A549 (cell line): ENCODE results near the gene BCAP31. TPM values are rescaled to one million over a fixed set of nuclear protein-coding genes. Genes with fewer than 3 reads are reported as not detected.

ENCODE experiments used
- ATAC-seq, 2 experiments: fragments of 200-7000 bp in 1 of 2; fragments of >200 bp in 1 of 2; cut with Nextera tagmentation in 1 of 2; cut with Tn5 transposase in 1 of 2; 3 replicates each; pipeline versions ENCODE4 v1.8.0 to v1.9.1; 2018 to 2020; ENCODE audit warnings: mild to moderate bottlenecking in 1 of 2, moderate library complexity in 1 of 2
- CTCF ChIA-PET: fragments of 300-600 bp; sonication (Branson Sonifier 250); formaldehyde crosslinking; extraction: SDS; loops from one replicate; lab custom pipeline; 2021; ENCODE audit warnings: antibody characterized with exemption, inconsistent platforms; lab: Yijun Ruan, JAX
- POLR2A ChIA-PET: fragments of 350-600 bp; formaldehyde crosslinking; extraction: SDS; loops from one replicate; lab custom pipeline; 2021; ENCODE audit warnings: antibody characterized with exemption, inconsistent platforms; lab: Yijun Ruan, JAX
- DNase-seq, 2 experiments: peaks; one replicate each; pipeline versions ENCODE4 v3.0.0 to v3.0.0-alpha.2; 2011 to 2016; ENCODE audit warnings: low read depth in 1 of 2, low spot score in 1 of 2
- FAIRE-seq: peaks from 2 replicates; lab custom pipeline; 2011; peaks lifted over from hg19 to GRCh38; lab: Jason Lieb, UNC
- H3K27ac ChIP-seq, 2 experiments: fragments of >200 bp; sonication (Bioruptor Twin); formaldehyde crosslinking; 3 replicates each; pipeline ENCODE4 v1.5.1; 2016 to 2017
- H3K4me1 ChIP-seq: fragments of >200 bp; sonication (Bioruptor Twin); formaldehyde crosslinking; 3 replicates; pipeline ENCODE4 v1.6.1; 2016
- H3K4me2 ChIP-seq: fragments of >200 bp; sonication (Bioruptor Twin); formaldehyde crosslinking; 3 replicates; pipeline ENCODE4 v1.6.1; 2016
- H3K4me3 ChIP-seq: fragments of >200 bp; sonication (Bioruptor Twin); formaldehyde crosslinking; 3 replicates; pipeline ENCODE4 v1.5.1; 2016
- H3K9me3 ChIP-seq: fragments of >200 bp; sonication (Bioruptor Twin); formaldehyde crosslinking; 3 replicates; pipeline ENCODE4 v1.6.1; 2016
- CEBPB ChIP-seq, 2 experiments: fragments of >200 bp in 1 of 2; sonication (Bioruptor Twin) in 1 of 2; formaldehyde crosslinking in 1 of 2; IDR thresholded peaks; 2 replicates each; pipeline ENCODE4 v1.6.1; 2012 to 2016
- CHD2 ChIP-seq: fragments of 150-350 bp; IDR thresholded peaks from 2 replicates; pipeline ENCODE4 v1.6.1; 2014; ENCODE audit warnings: low read length; ENCODE audit not compliant: partially characterized antibody
- CTCF ChIP-seq: fragments of >200 bp; sonication (Bioruptor Twin); formaldehyde crosslinking; IDR thresholded peaks from 3 replicates; pipeline ENCODE4 v1.5.1; 2016
- E2F6 ChIP-seq: IDR thresholded peaks from 2 replicates; pipeline ENCODE4 v1.6.1; 2012; ENCODE audit warnings: low read depth, borderline replicate concordance
- EHMT2 ChIP-seq: fragments of 200-600 bp; sonication (generic); IDR thresholded peaks from 2 replicates; pipeline ENCODE4 v1.6.1; 2016; ENCODE audit warnings: antibody characterized with exemption, low read depth, mild to moderate bottlenecking, moderate library complexity
- ESRRA ChIP-seq: fragments of 150-350 bp; IDR thresholded peaks from 2 replicates; pipeline ENCODE4 v1.6.1; 2014; ENCODE audit warnings: mild to moderate bottlenecking, low read length, borderline replicate concordance
- FOSB ChIP-seq: fragments of 250-450 bp; sonication (Bioruptor Pico); IDR thresholded peaks from 2 replicates; pipeline ENCODE4 v1.5.0; 2020; ENCODE audit warnings: mild to moderate bottlenecking, moderate library complexity
- FOXS1 ChIP-seq: fragments of 250-450 bp; sonication (Bioruptor Pico); IDR thresholded peaks from 2 replicates; pipeline ENCODE4 v1.5.0; 2020; ENCODE audit warnings: mild to moderate bottlenecking, moderate library complexity
- GATA3 ChIP-seq: IDR thresholded peaks from 2 replicates; pipeline ENCODE4 v1.6.1; 2012; ENCODE audit warnings: borderline replicate concordance
- HMGXB4 ChIP-seq: fragments of 250-450 bp; sonication (Bioruptor Pico); IDR thresholded peaks from 2 replicates; pipeline ENCODE4 v1.5.0; 2021; ENCODE audit warnings: mild to moderate bottlenecking, moderate library complexity, borderline replicate concordance
- HOXB13 ChIP-seq: fragments of 250-450 bp; sonication (Bioruptor Pico); IDR thresholded peaks from 2 replicates; pipeline ENCODE4 v1.5.0; 2020; ENCODE audit warnings: low read depth, mild to moderate bottlenecking, moderate library complexity
- HOXB5 ChIP-seq: fragments of 250-450 bp; sonication (Bioruptor Pico); IDR thresholded peaks from 2 replicates; pipeline ENCODE4 v1.5.0; 2020; ENCODE audit warnings: mild to moderate bottlenecking, moderate library complexity
- JUN ChIP-seq, 2 experiments: fragments of >200 bp; sonication (Bioruptor Twin); formaldehyde crosslinking; IDR thresholded peaks; 2 replicates in 1 of 2; 3 replicates in 1 of 2; pipeline ENCODE4 v1.6.1; 2016 to 2017
- JUNB ChIP-seq: fragments of >200 bp; sonication (Bioruptor Twin); formaldehyde crosslinking; IDR thresholded peaks from 2 replicates; pipeline ENCODE4 v1.6.1; 2016
- MAZ ChIP-seq: fragments of 150-350 bp; IDR thresholded peaks from 2 replicates; pipeline ENCODE4 v1.6.1; 2014; ENCODE audit warnings: antibody characterized with exemption, low read depth, low read length, borderline replicate concordance
- NFE2L2 ChIP-seq: fragments of 150-350 bp; conservative IDR thresholded peaks from 2 replicates; pipeline ENCODE4 v1.6.1; 2014; ENCODE audit warnings: low read length
- NPAS2 ChIP-seq: fragments of 250-450 bp; sonication (Bioruptor Pico); IDR thresholded peaks from 2 replicates; pipeline ENCODE4 v1.8.0; 2022; ENCODE audit warnings: mild to moderate bottlenecking, moderate library complexity, borderline replicate concordance
- NR3C1 ChIP-seq: fragments of >200 bp; sonication (Bioruptor Twin); formaldehyde crosslinking; IDR thresholded peaks from 3 replicates; pipeline ENCODE4 v1.6.1; 2017
- POLR2A ChIP-seq: IDR thresholded peaks from 2 replicates; pipeline ENCODE4 v1.6.1; 2012; ENCODE audit warnings: mild to moderate bottlenecking, low read length
- POLR2AphosphoS2 ChIP-seq: conservative IDR thresholded peaks from 2 replicates; pipeline ENCODE4 v1.6.1; 2012; ENCODE audit warnings: low read length, improper control_type of control experiment, inconsistent platforms
- RAD21 ChIP-seq, 2 experiments: fragments of >200 bp in 1 of 2; sonication (Bioruptor Twin) in 1 of 2; formaldehyde crosslinking in 1 of 2; IDR thresholded peaks in 1 of 2; conservative IDR thresholded peaks in 1 of 2; 2 replicates in 1 of 2; 3 replicates in 1 of 2; pipeline ENCODE4 v1.6.1; 2012 to 2018; ENCODE audit warnings: inconsistent platforms in 1 of 2
- RCOR1 ChIP-seq: fragments of 150-350 bp; IDR thresholded peaks from 2 replicates; pipeline ENCODE4 v1.6.1; 2014; ENCODE audit warnings: antibody characterized with exemption, low read length, low read depth
- RNF2 ChIP-seq: fragments of 200-600 bp; sonication (generic); IDR thresholded peaks from 2 replicates; pipeline ENCODE4 v1.6.1; 2016; ENCODE audit warnings: low read depth, mild to moderate bottlenecking, antibody characterized with exemption, moderate library complexity, borderline replicate concordance
- SREBF2 ChIP-seq: fragments of 450-650 bp; IDR thresholded peaks from 2 replicates; pipeline ENCODE4 v1.6.1; 2014; ENCODE audit warnings: mild to moderate bottlenecking, moderate library complexity
- TFCP2L1 ChIP-seq: fragments of 250-450 bp; sonication (Bioruptor Pico); IDR thresholded peaks from 2 replicates; pipeline ENCODE4 v1.5.0; 2021; ENCODE audit warnings: mild to moderate bottlenecking
- ZNF302 ChIP-seq: fragments of 250-450 bp; sonication (Bioruptor Pico); IDR thresholded peaks from 2 replicates; pipeline ENCODE4 v1.9.0; 2021; ENCODE audit warnings: inconsistent platforms, mild to moderate bottlenecking, moderate library complexity
- ZSCAN20 ChIP-seq: fragments of 250-450 bp; sonication (Bioruptor Pico); IDR thresholded peaks from 2 replicates; pipeline ENCODE4 v1.8.0; 2022; ENCODE audit warnings: mild to moderate bottlenecking, moderate library complexity
- WGBS: methylation state at CpG from one replicate; pipeline ENCODE4 v1.1.6; 2017; ENCODE audit errors: missing lambda C conversion rate; 5-methylcytosine and 5-hydroxymethylcytosine counted together
- polyA plus RNA-seq, 4 experiments: library from polyadenylated mRNA; depleted of rRNA in 3 of 4; stranded (reverse); fragments of >200 nt; fragmentation: RNase III in 1 of 4; extraction: RNeasy Plus Mini Kit Qiagen cat#74134 plus additional on column Dnase treatment in 1 of 4; gene quantifications; 2 replicates in 3 of 4; 3 replicates in 1 of 4; pipeline ENCODE4 v1.2.3, GENCODE V29; 2011 to 2017
- TF ChIP-seq, protein P1 (sequence below): fragments of >200 bp; sonication (Bioruptor Twin); formaldehyde crosslinking; IDR thresholded peaks from 3 replicates; pipeline ENCODE4 v1.6.1; 2016

The BCAP31 gene
- polyA plus RNA-seq, 2 of the 4 experiments (the other 2 are of a cell fraction), result 217 to 349 TPM

GRCh38 chrX:153659268-153659667 lies 64.9 kb downstream of the BCAP31 start:
- CTCF ChIA-PET, result interaction anchor here (0.6 to 8.5 kb wide), 4 partner anchors 9 to 104 kb away, joined by 3 to 78 read pairs (median 26); partner anchors contain the start of gene DUSP9
- Histone ChIP-seq H3K9me3 (no peaks in the 10 kb centered on the region; the same call in 2 of the 3 replicates), H3K4me2 (no peak overlapping the region), H3K27ac (no peak overlapping the region), H3K4me1 (no peaks in the 10 kb centered on the region), H3K4me3 (no peak overlapping the region)
- ATAC-seq (no peak), DNase-seq (no peak), FAIRE-seq (no peak)
- 22% methylated on average over 3 of the region's 3 CpGs for WGBS
- POLR2A ChIA-PET, result interaction anchor here (0.6 kb wide), 1 partner anchor 12 kb away, joined by 6 read pairs; no protein-coding TSS in a partner anchor
- TF ChIP-seq POLR2A (no peak), NPAS2 (CRISPR knock-in tag) (no peak), RAD21 (conservative IDR thresholded peaks at IDR 0.05 in 1 of 2, IDR thresholded peaks at IDR 0.05 in 1 of 2) (no peak), GATA3 (no peak), NFE2L2 (no peak), NR3C1 (no peak), E2F6 (no peak), CHD2 (no peak), CEBPB (IDR thresholded peaks at IDR 0.05) (no peak), HOXB13 (CRISPR knock-in tag) (no peak), HOXB5 (CRISPR knock-in tag) (no peak), MAZ (no peak), RCOR1 (no peak), HMGXB4 (CRISPR knock-in tag) (no peak), JUN (IDR thresholded peaks at IDR 0.05) (no peak), SREBF2 (no peak), CTCF (no peak), POLR2AphosphoS2 (no peak), ESRRA (no peak)
- TF ChIP-seq, protein P1, sequence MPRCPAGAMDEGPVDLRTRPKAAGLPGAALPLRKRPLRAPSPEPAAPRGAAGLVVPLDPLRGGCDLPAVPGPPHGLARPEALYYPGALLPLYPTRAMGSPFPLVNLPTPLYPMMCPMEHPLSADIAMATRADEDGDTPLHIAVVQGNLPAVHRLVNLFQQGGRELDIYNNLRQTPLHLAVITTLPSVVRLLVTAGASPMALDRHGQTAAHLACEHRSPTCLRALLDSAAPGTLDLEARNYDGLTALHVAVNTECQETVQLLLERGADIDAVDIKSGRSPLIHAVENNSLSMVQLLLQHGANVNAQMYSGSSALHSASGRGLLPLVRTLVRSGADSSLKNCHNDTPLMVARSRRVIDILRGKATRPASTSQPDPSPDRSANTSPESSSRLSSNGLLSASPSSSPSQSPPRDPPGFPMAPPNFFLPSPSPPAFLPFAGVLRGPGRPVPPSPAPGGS, result no peak

DNA sequence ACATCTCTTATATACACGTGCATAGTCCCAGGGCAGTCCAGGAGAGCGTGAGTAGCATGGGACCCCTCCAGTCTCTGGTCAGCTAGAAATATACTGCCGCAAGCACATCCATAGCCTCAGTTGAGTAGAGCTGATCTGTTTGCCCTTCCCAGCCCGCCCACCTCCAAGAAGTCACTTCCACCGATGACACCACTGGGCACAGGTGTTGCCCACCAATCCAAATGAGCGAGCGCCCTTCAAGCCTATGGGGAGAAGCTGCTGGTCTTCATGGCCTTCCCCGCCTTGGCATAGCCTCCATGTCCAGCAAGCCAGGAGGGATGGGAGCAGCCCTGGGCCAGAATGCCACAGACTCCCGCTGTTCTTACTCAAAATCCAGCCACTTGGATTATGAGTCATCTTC lies 67.0 kb downstream of the BCAP31 start:
- no peak for ATAC-seq
- 56% methylated on average over 7 of the region's 9 CpGs for WGBS
- TF ChIP-seq FOSB (no peak), EHMT2 (no peak), FOXS1 (CRISPR knock-in tag) (no peak), SREBF2 (no peak), ZSCAN20 (no peak), CHD2 (no peak), HOXB13 (CRISPR knock-in tag) (no peak), ZNF302 (CRISPR knock-in tag) (no peak), JUNB (no peak), NR3C1 (no peak), GATA3 (no peak), TFCP2L1 (CRISPR knock-in tag) (no peak), POLR2AphosphoS2 (no peak), CTCF (no peak), RNF2 (no peak)
- TF ChIP-seq, all 56 proteins: peak for 0

More for the DNA sequence above, 67.0 kb downstream of the BCAP31 start:
- H3K4me1 ChIP-seq, result no peaks in the 10 kb centered on the region
- H3K4me3 ChIP-seq, result no peak overlapping the region
- H3K27ac ChIP-seq, result no peak overlapping the region
- FAIRE-seq, result no peak
- CTCF ChIA-PET, result interaction anchor here (0.7 to 8.5 kb wide), 9 partner anchors 11 to 151 kb away, joined by 3 to 78 read pairs (median 4); partner anchors contain the start of gene DUSP9
- POLR2A ChIA-PET, result no interaction called here
- no peak for DNase-seq
- no peak overlapping the region for H3K4me2 ChIP-seq
- H3K9me3 ChIP-seq, result no peaks in the 10 kb centered on the region; the same call in 2 of the 3 replicates
